Activated CD4-positive, alpha-beta T cell treated with anti-CD3 and anti-CD28 coated beads, Interleukin-2, amount 50 U/mL, for 16 hours (primary cell): ENCODE measurements around the gene PTGFR.

Source experiments
- DNase-seq: peaks from one replicate; pipeline ENCODE4 v3.0.0-alpha.2; 2020

Gene PTGFR

GRCh38 chr1:78490861-78491450 lies at the start of gene PTGFR:
Gene PTGFR (plus strand): TSS chr1:78490974. CDS start chr1:78492744, 1,770 bp downstream.
- DNase-seq, result no peak

DNA sequence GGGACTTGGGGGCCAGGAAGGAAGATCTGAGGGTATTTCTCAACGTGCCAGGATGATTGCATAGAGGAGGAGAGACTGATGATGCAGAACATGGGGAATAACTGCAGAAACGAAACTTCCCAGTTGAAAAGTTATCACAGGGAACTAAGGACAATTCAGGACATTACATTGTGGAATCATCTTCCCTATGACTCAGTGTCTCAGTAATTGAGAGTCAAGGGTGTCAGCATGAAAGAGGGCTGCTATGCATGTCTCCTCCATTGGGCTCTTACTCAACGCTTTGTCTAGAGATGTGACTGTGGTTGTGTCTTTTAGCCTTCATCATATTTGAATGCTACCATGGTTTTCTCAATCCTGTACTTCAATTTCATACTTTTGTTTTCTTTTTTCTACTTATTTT lies 48.9 kb upstream of the PTGFR start:
- no peak for DNase-seq

DNA sequence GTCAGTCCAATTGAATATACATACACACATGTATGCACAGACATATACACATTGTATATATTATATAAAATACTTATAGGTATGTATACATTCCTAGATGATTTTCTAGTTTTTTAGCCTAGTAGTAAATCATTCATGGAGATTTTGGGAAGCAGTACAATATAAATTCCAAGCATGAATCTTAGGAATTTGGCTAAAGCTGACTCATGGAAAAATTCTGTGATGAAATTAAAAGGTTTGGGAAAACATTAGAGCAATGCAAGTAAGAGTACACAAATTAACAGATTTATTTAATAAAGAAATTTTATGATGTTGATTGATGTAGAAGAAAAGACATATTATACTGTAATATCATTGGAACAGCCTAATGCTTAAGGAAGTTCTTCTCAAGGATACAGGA lies 43.7 kb upstream of the PTGFR start:
- no peak for DNase-seq

DNA sequence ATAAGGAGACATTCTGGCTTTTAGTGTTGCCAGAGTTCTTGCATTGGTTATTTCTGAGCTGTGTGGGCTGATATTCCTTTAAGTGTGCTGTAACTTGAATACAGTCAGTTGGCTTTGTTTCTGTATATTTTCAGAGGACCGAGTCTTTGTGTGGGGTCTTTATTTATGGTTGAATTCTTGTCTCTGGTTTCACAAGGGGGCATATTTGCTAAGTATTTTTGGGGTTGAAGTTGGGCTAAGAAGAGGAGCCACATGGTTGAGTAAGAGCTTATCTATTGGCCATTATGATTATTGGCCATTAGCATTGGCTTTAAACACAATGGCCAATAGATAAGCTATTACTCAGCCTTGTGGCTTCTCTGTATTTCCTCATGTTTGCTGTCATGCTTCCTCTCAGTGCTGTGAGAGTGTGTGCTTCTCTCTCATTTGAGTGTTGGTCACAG lies 26.3 kb upstream of the PTGFR start:
- no peak for DNase-seq

DNA sequence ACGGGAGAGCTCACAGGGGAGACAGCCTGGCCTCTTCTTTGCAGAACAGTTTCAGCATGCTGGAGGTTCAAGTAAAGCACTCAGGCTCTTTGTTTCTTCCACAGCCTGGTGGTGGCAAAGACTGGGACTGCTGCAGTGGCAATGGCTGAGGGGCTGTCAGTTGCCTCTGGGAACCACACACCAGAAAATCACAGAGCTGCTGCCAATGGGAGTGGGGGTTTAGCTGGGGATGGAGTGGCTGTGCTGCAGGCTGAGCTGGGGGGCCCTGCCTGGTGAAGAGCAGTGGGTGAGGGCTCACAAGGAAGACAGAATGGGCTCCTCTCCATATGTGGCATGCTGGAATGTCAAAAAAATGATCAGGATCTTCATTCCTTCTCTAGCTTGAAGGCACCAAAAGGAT lies 25.6 kb upstream of the PTGFR start:
- DNase-seq, result no peak

- no peak for DNase-seq
Observed at GRCh38 chr1:78468521-78468920, 22.3 kb upstream of the PTGFR start.

- DNase-seq, result no peak
Observed at GRCh38 chr1:78469576-78469975, 21.2 kb upstream of the PTGFR start.

GRCh38 chr1:78471890-78472620 lies 18.7 kb upstream of the PTGFR start:
- no peak for DNase-seq

DNA sequence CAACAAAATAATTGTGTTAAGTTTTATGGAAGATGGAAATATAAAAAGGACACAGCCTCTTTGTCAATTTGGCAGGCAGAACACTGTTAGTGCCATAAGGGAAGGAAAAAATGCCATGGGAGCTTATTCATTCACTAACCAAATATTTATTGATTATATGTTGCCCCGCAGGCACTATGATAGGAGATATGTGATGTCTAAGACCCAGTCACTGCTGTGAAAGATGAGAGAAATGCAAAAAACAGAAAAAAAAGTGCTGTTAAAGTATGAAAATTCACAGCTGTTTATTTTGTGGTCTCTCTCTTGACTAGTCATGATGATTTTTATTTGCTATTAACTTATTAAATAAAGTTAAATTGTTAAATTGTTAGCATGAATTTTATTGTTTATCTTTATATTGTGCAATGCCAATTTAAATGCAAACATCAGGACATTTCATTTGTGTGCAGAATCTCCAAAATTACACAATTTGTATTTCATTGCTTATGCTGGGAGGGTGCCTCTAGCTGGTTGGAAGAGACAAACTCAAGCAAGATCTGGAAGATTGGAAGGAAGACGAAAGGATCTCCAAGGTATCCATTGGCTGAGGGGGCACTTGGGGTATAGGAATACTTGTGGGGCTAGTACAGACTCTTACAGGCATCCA lies 17.8 kb upstream of the PTGFR start:
- no peak for DNase-seq

DNA sequence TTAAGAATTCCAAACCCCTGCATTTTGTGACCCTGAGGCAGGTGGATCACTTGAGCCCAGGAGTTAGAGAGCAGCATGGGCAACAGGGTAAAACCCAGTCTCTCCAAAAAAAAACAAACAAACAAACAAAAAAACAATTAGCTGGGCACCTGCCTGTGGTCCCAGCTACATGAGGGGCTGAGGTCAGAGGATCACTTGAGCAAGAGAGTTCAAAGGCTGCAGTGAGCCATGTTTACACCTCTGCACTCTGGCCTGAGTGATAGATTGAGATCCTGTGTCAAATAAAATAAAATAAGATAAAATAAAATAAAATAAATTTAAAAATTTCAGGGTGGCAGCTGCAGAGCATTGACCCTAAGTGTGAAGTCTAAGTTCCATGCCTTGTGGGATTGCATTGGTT lies 16.7 kb upstream of the PTGFR start:
- DNase-seq, result no peak

- DNase-seq, result no peak
Observed at GRCh38 chr1:78475888-78476610, 14.7 kb upstream of the PTGFR start.

- no peak for DNase-seq
Observed at GRCh38 chr1:78483903-78484302, 6.9 kb upstream of the PTGFR start.

DNA sequence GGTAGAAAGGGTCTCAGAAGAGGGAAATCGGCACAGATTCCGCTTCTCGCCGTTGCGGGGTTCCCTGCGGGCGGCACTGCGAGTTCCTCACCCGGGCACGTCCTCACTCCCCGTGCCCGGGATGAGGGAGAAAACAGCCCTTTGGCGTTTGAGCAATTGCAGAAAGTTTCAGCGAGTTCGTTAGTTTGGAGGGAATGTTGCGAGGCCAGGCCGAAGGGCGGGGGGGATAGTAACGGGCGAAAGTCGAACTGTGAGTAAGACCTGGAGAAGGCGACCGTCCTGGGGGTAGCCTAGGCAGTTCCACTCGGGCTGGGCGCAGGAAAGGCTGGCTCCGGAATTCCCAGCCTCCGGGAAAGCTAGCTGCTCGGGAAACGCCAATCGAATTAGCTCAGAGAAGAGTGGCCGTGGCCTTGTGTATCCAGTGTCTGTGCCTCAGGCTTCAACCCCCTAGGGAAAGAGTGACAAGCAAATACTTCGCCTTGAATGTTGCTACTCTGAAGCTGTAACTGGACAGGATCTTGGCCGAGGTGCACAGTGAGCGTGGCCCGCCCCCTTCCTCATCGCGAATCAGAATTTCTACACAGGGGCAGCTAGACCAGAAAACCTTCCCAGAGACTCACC lies 787 bp downstream of the PTGFR start:
- DNase-seq, result no peak

- DNase-seq, result no peak
Observed at GRCh38 chr1:78492386-78492950, 1.7 kb downstream of the PTGFR start.

GRCh38 chr1:78493451-78493850 lies 2.7 kb downstream of the PTGFR start:
- no peak for DNase-seq

DNA sequence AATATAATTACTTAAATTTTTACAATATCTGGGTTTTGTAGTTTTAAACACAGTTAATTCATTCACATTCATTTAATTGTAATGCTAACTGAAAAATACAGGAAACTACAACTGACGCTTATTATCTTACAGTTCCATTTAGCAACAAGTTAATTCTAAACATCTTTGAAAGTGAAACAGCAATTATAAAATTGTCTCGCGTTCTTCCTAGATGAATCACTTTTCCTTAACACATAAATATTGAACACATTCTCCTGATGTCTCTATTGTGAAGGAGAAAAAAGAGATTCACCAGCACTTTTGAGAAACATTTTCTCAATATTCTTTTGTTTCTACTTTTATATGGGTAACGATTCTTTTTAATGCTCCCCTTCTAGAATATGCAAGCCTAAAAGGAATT lies 6.4 kb downstream of the PTGFR start:
- DNase-seq, result no peak

- DNase-seq, result no peak
Observed at GRCh38 chr1:78500529-78500928, 9.8 kb downstream of the PTGFR start.

GRCh38 chr1:78501203-78501602 lies 10.4 kb downstream of the PTGFR start:
- DNase-seq, result no peak

GRCh38 chr1:78511334-78511733 lies 20.6 kb downstream of the PTGFR start:
- DNase-seq, result no peak

DNA sequence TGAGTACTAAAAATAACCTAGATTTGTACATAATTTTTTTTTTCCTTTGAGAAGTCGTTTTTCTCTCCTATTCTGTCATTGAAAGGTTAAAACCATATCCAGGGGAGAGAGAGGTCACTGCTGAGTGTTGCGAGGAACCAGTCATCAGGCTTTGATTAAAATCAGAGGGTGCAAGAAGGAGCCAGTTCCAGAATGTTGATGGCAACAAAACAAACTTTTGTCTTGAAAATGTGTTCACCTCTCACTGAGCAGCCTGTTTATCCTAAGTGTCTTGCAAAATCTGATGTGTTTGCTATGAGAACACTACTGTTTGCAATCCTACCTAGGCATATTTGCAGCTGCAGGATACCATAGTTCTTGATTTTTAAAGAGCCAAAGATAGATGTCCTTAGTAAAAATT lies 25.9 kb downstream of the PTGFR start:
- no peak for DNase-seq

GRCh38 chr1:78519446-78519845 lies 28.7 kb downstream of the PTGFR start:
- no peak for DNase-seq

DNA sequence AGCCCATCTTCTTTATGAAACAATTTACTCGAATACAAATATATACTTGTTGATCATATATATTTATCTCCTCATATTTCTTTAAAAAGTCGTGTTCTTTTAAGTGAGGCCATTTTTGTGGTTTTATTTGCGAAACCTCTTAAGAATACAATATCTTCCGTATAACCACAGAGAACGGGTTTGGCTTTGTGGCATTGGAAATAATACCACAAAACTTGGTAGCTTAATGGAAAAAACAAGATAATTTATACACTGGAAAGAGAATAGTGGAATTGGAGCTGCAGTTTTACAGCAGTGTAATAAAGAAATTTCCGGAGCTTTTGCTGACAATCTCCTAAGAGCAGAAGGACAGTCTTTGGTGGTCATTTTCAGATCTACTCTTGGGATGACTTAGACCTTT lies 29.4 kb downstream of the PTGFR start:
- DNase-seq, result no peak

DNA sequence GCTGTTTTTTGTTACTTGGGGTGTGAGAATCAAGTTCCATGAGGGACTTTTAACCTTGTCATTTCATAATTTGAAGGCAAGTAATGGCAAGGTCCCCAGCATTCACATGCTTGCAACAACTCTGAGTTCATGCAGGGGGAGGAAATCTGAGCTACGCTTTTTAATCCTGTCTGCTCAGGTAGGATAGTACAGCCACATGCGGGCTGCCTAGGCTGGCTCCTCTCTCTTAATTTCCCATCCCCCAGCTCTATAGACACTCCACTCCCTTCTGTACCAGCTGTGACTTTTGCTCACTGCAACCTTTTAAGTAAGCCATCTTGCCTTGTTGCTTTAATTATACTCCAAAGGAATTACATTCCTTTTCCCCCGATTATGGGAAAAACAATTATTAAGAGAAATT lies 30.1 kb downstream of the PTGFR start:
- no peak for DNase-seq
